UCSD-AML1 (cell line): ENCODE measurements around the gene MAP3K10.
"Not testable (repeated sequence)": the region's sequence is repeated elsewhere in the genome, so short reads cannot be mapped to it uniquely, and the experiment has no call there.

Source experiments
- DNase-seq: peaks from one replicate; lab custom pipeline; 2025; ENCODE audit not compliant: unreplicated experiment; lab: John Stamatoyannopoulos, UW

The MAP3K10 gene

DNA sequence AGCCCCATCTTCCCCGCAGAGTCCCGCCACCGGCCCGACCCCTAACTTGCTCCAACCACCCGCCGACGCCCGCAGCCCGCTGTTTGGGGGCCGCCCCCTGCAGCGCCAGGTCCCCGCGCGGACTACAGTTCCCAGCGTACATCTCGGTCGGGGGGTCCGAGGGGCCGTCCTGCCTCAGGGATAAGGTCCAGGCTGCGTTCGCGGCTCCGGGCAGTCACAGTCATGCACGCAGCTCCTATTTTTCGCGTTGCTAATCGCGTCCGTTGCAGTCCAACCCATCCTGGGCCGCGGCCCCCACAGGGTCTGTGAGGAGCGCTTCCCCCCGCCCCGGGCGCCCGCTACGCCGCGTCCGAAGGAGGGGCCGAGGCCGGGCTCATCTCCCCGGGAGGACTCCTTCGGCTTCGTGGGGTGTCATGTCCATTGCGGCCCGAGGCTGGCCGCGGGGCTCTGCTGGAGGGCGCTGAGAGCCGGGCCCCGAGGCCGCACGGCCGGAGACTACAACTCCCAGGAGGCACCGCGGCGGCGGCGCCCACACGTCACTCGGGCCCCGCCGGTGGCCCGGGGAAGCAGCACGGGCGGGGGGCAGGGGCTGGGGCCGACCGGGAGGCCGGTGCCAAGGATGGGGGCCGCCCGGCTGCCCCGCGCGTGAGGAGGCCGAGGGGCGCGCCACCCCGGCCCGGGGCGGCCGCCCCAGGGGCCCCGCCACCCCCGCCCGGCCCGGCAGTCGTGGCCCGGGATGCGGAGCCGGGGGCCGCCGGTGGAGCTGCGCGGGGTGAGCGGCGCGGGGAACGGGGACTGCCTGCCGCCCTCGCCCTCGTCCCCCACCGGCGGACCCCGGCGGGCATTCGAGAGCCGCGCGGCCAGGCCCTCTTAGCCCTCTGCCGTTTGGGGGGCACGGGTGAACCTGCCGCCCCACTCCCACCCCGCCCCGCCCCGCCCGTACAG is at the start of gene MAP3K10:
Gene MAP3K10 (plus strand): TSS at position 536 of the 945 bp plus-strand sequence. CDS start 606 bp downstream, outside the sequence.
- peak; percentile 71 for DNase-seq

DNA sequence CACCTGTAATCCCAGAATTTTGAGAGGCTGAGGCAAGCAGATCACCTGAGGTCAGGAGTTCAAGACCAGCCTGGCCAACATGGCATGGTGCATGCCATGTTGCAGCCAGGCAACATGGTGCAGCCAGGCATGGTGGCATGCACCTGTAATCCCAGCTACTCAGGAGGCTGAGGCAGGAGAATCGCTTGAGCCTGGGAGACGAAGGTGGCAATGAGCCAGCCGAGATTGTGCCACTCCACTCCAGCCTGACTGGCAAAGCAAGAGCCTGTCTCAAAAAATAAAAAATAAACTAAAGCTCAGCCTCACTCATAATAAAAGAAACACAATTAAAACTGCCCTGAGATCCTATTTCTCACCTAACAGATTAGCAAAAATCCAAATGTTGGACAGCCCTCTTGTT is 49.7 kb upstream of the MAP3K10 start:
- no peak for DNase-seq

DNA sequence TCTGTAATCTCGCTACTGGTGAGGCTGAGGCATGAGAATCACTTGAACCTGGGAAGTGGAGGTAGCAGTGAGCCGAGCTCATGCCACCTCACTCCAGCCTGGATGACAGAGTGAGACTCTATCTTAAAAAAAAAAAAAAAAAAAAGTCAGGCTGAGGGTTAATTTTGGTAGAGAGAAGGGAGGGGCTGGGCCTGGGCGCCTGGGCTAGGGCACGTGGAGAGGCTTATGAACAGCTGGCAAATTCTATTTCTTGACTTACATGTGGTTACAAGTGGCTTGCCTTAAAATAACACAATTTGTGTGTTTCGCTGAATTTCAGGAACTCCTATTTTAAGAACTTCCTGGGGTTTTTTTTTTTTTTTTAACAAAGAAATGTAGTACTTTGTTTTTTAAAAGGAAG is 47.6 kb upstream of the MAP3K10 start:
- DNase-seq = peak; percentile 64

DNA sequence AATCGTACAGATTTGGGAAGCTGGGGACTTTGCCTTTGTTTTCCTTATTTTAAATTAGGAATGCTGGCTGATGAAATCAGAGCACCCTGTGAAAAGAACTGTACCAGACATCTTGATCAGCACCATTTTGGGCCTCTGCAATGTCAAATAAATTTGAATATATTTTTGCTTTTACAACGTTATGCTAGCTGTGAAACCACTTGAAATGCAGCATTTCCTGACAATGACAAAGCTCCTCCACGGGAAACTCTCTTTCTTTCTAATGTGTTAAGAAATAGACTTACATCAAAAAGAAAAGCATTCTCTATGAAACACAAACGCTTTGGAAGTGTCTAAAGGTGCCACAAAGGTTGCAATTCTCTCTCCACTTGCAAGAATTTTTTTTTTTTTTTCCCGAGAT is 47.1 kb upstream of the MAP3K10 start:
- DNase-seq = no peak

DNA sequence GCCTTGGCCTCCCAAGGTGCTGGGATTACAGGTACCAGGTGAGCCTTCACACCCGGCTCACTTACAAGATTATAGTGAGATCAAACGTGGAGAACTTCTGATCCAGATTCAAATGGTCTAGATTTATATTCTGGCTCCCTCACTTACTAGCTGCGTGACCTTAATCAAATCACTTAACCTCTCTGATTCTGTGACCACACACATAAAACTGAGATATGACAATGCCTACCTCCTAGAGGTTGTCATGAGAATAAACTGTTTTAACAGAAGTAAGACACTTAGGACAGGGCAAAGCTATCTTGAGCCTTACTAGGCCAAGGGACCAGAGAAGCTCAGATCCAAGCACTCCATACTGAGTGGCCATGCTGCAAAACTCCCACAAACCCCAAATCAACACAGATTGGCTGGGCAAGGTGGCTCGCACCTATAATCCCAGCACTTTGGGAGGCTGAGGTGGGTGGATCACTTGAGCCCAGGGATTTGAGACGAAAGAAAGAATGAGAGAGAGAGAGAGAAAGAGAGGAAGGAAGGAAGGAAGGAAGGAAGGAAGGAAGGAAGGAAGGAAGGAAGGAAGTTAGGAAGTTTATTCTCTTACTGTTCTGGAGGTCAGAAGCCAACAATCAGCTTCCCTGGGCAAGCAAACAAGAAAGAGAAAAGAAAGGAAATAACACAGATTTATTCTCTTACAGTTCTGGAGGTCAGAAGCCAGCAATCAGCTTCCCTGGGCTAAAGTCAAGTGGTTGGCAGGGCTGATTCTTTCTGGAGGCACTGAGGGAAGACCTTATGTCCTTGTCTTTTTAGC is 46.1 kb upstream of the MAP3K10 start:
- DNase-seq = no peak

DNA sequence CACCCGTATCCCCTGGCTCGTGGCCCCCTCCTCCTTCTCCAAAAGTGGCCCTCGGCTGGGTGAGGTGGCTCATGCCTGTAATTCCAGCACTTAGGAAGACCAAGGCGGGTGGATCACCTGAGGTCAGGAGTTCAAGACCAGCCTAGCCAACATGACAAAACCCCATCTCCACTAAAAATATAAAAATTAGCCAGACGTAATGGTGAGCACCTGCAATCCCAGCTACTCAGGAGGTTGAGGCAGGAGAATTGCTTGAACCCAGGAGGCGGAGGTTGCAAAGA is 45.5 kb upstream of the MAP3K10 start:
- DNase-seq = not testable (repeated sequence)

DNA sequence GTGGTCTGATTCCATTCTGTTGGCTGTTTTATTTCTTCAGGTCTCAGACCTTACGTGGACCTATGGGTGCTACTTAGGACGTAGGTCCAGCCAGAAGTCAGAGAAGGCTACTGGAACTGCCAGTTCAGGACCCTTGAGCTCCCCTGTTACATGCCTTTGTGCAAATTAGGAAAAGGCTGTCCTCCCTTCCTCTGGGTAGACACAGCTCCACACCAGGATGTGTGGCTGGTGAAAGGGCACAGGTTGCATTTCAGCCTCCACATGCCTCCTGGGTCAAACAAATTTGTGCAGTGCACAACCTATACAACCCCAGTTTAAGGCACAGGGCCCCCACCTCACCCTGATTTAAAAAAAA is 43.9 kb upstream of the MAP3K10 start:
- no peak for DNase-seq

DNA sequence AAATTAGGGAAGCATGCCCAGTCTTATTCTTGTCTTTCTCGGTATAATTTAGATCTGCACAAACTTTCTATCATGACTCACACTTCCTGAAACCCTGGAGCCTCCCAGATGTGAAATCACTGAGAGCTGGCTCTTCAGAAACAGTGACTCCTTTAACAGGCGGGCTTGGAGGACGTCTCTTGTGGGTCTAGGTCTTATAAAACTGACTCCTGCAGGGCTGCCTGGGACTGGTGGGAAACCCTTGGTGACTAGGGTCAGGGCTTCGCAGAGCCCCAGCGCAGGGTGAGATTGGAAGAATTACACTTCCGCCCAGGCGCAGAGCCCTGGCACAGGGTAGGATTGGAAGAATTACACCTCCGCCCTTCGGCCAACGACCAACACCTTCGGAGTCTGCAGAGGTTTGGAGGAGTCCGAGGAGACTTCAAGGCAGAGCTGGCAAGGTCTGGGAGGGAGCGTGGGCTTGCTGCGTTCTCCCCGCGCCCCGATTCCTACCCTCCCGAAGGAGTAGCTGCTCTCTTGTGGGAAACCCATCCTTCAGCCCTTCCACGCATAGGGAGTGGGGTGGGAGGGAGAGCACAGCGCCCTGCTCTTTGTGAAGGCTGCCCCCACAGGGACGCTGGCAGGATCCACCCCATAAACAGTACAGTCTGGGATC is 43.4 kb upstream of the MAP3K10 start:
- no peak for DNase-seq

DNA sequence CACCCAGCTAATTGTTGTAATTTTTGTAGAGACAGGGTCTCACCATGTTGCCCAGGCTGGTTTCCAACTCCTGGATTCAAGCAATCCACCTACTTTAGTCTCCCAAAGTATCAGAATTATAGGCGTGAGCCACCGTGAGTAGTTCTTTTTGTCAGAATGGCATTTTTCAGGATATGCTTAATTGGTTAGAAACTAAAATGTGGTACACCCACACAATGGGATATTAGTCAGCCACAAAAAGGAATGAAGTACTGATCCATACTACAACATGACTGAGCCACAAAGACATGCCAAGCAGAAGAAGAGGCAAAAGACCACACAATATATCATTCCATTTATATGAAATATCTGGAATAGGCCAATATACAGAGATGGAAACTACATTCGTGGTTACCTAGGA is 41.7 kb upstream of the MAP3K10 start:
- DNase-seq = no peak

DNA sequence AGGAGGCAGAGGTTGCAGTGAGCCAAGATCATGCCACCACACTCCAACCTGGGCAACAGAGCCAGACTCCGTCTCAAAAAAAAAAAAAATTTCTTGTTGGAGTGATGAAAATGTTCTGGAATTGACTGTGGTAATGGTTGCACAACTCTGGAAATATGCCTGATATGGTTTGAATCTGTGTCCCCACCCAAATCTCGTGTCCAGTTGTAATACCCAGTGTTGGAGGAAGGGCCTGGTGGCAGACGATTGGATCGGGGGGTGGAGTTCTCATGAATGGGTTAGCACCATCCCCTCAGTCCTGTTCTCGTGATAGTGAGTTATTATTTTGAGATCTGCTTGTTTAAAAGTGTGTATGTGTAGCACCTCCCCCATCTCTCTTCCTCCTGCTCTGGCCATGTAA is 41.1 kb upstream of the MAP3K10 start:
- DNase-seq = no peak

DNA sequence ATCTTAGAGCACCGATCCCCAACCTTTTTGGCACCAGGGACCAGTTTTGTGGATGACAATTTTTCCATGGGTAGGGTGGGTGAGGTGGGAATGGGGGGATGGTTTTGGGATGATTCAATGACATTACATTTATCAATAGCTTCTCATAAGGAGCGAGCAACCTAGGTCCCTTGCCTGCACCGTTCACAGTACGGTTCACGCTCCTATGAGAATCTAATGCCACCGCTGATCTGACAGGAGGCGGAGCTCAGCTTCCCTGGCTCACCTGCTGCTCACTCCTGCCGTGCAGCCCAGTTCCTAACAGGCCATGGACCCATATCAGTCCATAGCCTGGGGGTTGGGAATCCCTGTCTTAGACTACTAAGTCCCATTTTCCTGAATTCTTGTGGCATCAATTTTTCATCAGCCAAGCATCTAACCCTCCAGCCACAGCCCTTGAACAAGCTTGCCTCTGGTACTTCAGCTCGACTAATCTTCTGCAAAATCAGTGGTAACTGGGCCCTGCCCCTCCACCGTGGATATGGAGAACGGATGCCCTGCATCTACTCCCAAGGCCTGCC is 37.0 kb upstream of the MAP3K10 start:
- no peak for DNase-seq

DNA sequence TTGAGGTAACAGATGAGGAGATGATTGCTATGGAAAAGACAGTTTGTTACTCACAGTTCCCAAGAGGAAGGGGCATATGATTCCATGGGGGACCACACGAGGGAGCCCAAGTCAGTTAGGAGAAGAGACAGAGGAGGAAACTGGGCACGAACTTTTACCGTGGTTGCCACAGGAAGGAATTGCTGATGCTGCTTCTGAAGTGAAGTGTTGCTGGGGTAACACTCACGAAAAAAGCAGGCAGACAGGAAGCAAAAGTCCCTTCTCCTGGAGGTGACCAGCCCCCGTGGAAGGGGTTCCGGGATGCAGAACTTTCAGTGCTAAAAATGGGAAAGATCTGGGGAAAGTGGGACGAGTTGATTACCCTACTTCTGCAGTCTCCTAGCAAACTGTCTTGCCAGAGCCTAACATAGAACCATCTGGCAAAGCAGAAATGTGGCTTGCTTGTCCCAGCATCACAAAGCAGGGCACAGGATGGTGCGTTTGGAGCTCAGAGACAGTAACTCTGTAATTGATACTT is 35.4 kb upstream of the MAP3K10 start:
- peak; percentile 31 for DNase-seq

DNA sequence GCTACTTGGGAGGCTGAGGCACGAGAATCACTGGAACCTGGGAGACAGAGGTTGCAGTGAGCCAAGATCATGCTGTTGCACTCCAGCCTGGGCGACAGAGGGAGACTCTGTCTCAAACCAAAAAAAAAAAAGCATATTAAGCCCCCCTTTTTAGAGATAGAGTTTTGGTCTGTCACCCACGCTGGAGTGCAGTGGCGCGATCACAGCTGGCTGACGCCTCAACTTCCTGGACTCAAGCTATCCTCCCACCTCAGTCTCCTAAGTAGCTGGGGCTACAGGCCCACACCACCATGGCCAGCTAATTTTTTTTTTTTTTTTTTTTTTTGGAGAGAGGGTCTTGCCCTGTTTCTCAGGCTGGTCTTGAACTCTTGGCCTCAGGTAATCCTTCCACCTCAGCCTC is 34.2 kb upstream of the MAP3K10 start:
- no peak for DNase-seq

DNA sequence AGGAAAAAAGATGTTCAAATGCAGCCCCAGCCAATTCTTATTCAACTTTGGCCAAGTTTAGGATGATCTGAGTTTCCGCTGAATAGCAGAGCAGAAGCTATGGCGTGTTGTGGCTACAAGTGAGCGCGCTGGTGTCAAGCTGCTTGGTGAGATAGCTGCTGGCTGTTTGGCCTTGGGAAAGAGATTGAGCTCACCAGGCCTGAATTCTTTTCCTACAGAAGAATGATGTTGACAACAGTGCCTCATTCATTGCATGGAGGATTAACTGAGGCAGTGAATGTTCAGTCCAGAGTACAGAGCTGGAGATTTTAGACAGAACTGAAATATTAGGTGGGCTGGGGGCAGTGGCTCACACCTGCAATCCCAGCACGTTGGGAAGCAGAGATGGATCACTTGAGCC is 31.5 kb upstream of the MAP3K10 start:
- DNase-seq = no peak

DNA sequence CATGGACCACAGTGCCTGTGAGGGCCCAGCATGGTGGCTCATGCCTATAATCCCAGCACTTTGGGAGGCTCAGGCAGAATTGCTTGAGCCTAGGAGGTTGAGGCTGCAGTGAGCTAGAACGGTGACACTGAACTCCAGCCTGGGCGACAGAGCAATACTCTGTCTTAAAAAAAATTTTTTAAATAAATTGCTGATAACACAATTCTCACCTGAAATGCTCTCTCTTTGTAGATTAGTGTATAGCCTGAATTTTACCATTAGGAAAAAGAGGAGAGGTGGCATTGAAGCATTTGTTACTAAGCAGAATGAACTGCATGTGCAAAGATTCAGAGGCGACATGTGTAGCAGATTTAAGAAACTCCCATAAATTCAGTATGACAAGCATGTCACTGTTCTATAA is 29.1 kb upstream of the MAP3K10 start:
- DNase-seq = no peak

DNA sequence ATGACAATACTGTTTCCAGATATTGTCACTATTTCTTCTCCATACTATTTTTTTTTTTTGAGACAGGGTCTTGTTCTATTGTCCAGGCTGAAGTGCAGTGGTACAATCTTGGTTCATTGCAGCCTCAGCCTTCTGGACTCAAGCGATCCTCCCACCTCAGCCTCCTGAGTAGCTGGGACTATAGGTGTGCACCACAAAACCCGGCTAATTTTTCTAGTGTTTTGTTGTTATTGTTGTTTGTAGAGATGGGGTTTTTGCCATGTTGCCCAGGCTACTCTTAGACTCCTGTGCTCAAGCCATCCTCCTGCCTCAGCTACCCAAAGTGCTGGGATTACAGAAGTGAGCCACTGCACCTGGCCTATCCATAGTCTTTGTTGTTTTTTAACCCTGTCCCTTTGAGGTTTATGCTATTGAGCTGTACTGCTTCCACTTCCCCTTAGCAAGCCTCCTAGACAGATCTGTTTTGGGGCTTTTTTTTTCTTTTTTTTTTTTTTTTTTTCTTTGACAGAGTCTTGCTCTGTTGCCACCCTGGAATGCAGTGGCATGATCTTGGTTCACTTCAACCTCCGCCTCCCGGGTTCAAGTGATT is 27.6 kb upstream of the MAP3K10 start:
- no peak for DNase-seq

DNA sequence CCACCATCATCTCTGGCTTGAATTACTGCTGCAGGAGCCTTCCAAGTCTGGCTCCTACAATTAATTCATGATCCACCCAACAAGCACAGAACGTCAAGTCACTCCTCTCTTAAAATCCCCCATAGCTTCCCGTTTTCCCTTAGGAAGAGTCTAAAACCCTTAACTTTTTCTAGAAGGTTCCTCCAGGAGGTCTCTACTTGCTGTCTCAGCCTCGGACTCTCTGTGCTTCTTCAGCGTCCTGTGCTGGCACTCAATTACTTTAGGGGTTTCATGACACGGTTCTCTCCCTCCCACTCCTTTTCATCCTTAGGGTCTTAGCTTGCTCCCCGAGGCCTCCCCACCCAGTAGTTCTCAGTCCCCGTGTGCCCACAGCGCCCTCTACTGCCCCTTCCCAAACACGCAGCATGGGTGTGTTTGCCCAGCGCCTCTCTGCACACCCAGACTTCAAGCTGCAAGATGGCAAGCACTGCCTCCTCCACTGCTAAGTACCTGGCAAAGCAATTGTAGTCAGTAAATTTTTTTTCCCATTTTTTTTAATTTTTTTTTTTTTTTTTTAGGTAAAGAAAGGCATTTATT is 25.8 kb upstream of the MAP3K10 start:
- DNase-seq = peak; percentile 71

DNA sequence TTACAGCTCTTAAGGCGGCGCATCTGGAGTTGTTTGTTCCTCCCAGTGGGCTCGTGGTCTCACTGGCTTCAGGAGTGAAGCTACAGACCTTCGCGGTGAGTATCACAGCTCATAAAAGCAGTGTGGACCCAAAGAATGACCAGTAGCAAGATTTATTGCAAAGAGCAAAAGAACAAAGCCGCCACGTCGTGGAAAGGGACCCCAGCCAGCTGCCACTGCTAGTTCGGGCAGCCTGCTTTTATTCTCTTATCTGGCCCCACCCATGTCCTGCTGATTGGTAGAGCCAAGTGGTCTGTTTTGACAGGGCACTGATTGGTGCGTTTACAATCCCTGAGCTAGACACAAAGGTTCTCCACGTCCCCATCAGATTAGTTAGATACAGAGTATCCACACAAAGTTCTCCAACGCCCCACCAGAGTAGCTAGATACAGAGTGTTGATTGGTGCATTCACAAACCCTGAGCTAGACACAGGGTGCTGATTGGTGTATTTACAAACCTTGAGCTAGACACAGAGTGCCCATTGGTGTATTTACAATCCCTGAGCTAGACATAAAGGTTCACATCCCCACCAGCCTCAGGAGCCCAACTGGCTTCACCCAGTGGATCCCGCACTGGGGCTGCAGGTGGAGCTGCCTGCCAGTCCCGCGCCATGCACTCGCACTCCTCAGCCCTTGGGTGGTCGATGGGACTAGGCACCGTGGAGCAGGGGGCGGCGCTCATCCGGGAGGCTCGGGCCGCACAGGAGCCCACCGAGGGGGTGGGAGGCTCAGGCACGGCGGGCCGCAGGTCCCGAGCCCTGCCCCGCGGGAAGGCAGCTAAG is 21.5 kb upstream of the MAP3K10 start:
- not testable (repeated sequence) for DNase-seq

DNA sequence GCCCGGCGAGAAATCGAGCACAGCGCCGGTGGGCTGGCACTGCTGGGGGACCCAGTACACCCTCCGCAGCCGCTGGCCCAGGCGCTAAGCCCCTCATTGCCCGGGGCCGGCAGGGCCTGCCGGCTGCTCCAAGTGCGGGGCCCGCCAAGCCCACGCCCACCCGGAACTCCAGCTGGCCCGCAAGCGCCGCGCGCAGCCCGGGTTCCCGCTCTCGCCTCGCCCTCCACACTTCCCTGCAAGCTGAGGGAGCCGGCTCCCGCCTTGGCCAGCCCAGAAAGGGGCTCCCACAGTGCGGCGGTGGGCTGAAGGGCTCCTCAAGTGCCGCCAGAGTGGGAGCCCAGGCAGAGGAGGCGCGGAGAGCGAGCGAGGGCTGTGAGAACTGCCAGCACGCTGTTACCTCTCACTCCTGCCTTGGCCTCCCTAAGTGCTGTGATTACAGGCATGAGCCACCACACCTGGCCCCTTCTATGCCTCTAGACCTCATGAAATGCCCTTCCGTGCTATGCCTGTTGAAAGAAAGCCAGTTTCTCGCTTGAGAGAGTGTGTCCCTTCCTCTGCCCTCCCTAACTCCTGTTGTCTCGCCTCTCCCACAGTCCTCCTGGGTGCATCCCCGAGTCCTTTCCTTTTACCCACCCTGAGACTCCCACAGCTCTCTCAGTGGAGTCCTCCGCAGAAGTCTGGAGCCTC is 20.8 kb upstream of the MAP3K10 start:
- DNase-seq = not testable (repeated sequence)
